IPS-20b (cell line): Measurements from ENCODE around the gene MAST4.

Experiments used
- H3K27ac ChIP-seq: one replicate; pipeline ENCODE4 v1.5.1; 2013; ENCODE audit warnings: low read length
- H3K27me3 ChIP-seq: 2 replicates; pipeline ENCODE4 v1.6.1; 2013; ENCODE audit warnings: mild to moderate bottlenecking, low read length, inconsistent platforms; ENCODE audit not compliant: insufficient read depth
- H3K36me3 ChIP-seq: 2 replicates; pipeline ENCODE4 v1.6.1; 2013; ENCODE audit warnings: low read depth, mild to moderate bottlenecking, inconsistent platforms, low read length, moderate library complexity; ENCODE audit not compliant: insufficient read depth
- H3K4me1 ChIP-seq: 2 replicates; pipeline ENCODE4 v1.6.1; 2013; ENCODE audit warnings: mild to moderate bottlenecking, control low read depth, inconsistent platforms, low read length, moderate library complexity; ENCODE audit not compliant: insufficient read depth
- H3K4me3 ChIP-seq: 2 replicates; pipeline ENCODE4 v1.5.1; 2013; ENCODE audit warnings: mild to moderate bottlenecking, low read length, inconsistent platforms
- H3K9ac ChIP-seq: 2 replicates; pipeline ENCODE4 v1.6.1; 2013; ENCODE audit warnings: low read depth, mild to moderate bottlenecking, inconsistent platforms, low read length, moderate library complexity
- H3K9me3 ChIP-seq: 2 replicates; pipeline ENCODE4 v1.6.1; 2013; ENCODE audit warnings: mild to moderate bottlenecking, low read depth, low read length, inconsistent platforms; ENCODE audit not compliant: insufficient read depth

Gene MAST4

GRCh38 chr5:66939094-66939493, 342.9 kb downstream of the MAST4 start:
- Histone ChIP-seq H3K4me3 (no peak overlapping the region), H3K4me1 (no peaks in the 10 kb centered on the region), H3K36me3 (no peaks in the 10 kb centered on the region), H3K9me3 (no peaks in the 10 kb centered on the region), H3K9ac (no peak overlapping the region), H3K27ac (no peak overlapping the region), H3K27me3 (no peaks in the 10 kb centered on the region)

- Histone ChIP-seq H3K36me3 (no peaks in the 10 kb centered on the region), H3K4me1 (0 out of 2 replicates have a peak, but pooled peaks cover 3% of the 10 kb centered on the region), H3K9ac (no peak overlapping the region), H3K9me3 (no peaks in the 10 kb centered on the region), H3K27ac (no peak overlapping the region), H3K4me3 (no peak overlapping the region), H3K27me3 (no peaks in the 10 kb centered on the region)
Observed at GRCh38 chr5:66945389-66946349, 349.5 kb downstream of the MAST4 start.

- Histone ChIP-seq H3K9me3 (no peaks in the 10 kb centered on the region), H3K36me3 (no peaks in the 10 kb centered on the region), H3K9ac (no peak overlapping the region), H3K27me3 (no peaks in the 10 kb centered on the region), H3K4me1 (0 out of 2 replicates have a peak, but pooled peaks cover 6% of the 10 kb centered on the region), H3K4me3 (no peak overlapping the region), H3K27ac (no peak overlapping the region)
Observed at GRCh38 chr5:66947458-66947857, 351.3 kb downstream of the MAST4 start.

- Histone ChIP-seq H3K27ac (no peak overlapping the region), H3K9ac (no peak overlapping the region), H3K4me3 (no peak overlapping the region), H3K36me3 (no peaks in the 10 kb centered on the region), H3K9me3 (no peaks in the 10 kb centered on the region), H3K27me3 (no peaks in the 10 kb centered on the region), H3K4me1 (0 out of 2 replicates have a peak, but pooled peaks cover 6% of the 10 kb centered on the region)
Observed at GRCh38 chr5:66949066-66949465, 352.9 kb downstream of the MAST4 start.

- Histone ChIP-seq H3K36me3 (no peaks in the 10 kb centered on the region), H3K27me3 (no peaks in the 10 kb centered on the region), H3K4me3 (no peak overlapping the region), H3K9me3 (no peaks in the 10 kb centered on the region), H3K9ac (no peak overlapping the region), H3K27ac (no peak overlapping the region), H3K4me1 (0 out of 2 replicates have a peak, but pooled peaks cover 3% of the 10 kb centered on the region)
Observed at GRCh38 chr5:66952153-66952552, 356.0 kb downstream of the MAST4 start.

GRCh38 chr5:66956439-66956838, 360.2 kb downstream of the MAST4 start:
- Histone ChIP-seq H3K4me1 (peaks cover 34% of the 10 kb centered on the region), H3K27me3 (no peaks in the 10 kb centered on the region), H3K27ac (no peak overlapping the region), H3K9me3 (no peaks in the 10 kb centered on the region), H3K36me3 (no peaks in the 10 kb centered on the region), H3K9ac (no peak overlapping the region), H3K4me3 (no peak overlapping the region)

- Histone ChIP-seq H3K9ac (no peak overlapping the region), H3K9me3 (no peaks in the 10 kb centered on the region), H3K36me3 (no peaks in the 10 kb centered on the region), H3K4me3 (peak overlapping the region; percentile 52), H3K27ac (no peak overlapping the region), H3K27me3 (no peaks in the 10 kb centered on the region), H3K4me1 (peaks cover 37% of the 10 kb centered on the region)
Observed at GRCh38 chr5:66958201-66958979, 362.2 kb downstream of the MAST4 start.

- Histone ChIP-seq H3K4me1 (peaks cover 42% of the 10 kb centered on the region), H3K27me3 (no peaks in the 10 kb centered on the region), H3K4me3 (peak overlapping the region; percentile 52), H3K36me3 (no peaks in the 10 kb centered on the region), H3K27ac (no peak overlapping the region), H3K9ac (no peak overlapping the region), H3K9me3 (no peaks in the 10 kb centered on the region)
Observed at GRCh38 chr5:66958980-66959641, 362.9 kb downstream of the MAST4 start.

GRCh38 chr5:66959653-66960052, 363.5 kb downstream of the MAST4 start:
- no peaks in the 10 kb centered on the region for H3K9me3 ChIP-seq
- H3K27me3 ChIP-seq, result no peaks in the 10 kb centered on the region
- no peak overlapping the region for H3K9ac ChIP-seq
- no peaks in the 10 kb centered on the region for H3K36me3 ChIP-seq
- peaks cover 42% of the 10 kb centered on the region for H3K4me1 ChIP-seq
- H3K4me3 ChIP-seq, result peak overlapping the region; percentile 52
- no peak overlapping the region for H3K27ac ChIP-seq

GRCh38 chr5:66960369-66961137, 364.4 kb downstream of the MAST4 start:
- Histone ChIP-seq H3K27me3 (no peaks in the 10 kb centered on the region), H3K4me1 (peaks cover 42% of the 10 kb centered on the region), H3K4me3 (peak overlapping the region; percentile 2; the same call in 1 of the 2 replicates), H3K36me3 (no peaks in the 10 kb centered on the region), H3K27ac (no peak overlapping the region), H3K9me3 (no peaks in the 10 kb centered on the region), H3K9ac (0 out of 2 replicates have a peak overlapping the region, but pooled peaks have one; percentile 16)

- Histone ChIP-seq H3K9ac (peak overlapping the region; percentile 7; the same call in 1 of the 2 replicates), H3K9me3 (no peaks in the 10 kb centered on the region), H3K27ac (no peak overlapping the region), H3K27me3 (no peaks in the 10 kb centered on the region), H3K4me1 (peaks cover 30% of the 10 kb centered on the region; the same call in 1 of the 2 replicates), H3K4me3 (no peak overlapping the region), H3K36me3 (no peaks in the 10 kb centered on the region)
Observed at GRCh38 chr5:66963559-66963971, 367.4 kb downstream of the MAST4 start.
